Astrocyte of the spinal cord (primary cell): ENCODE data around the gene INPP5A.

Experiments
- DNase-seq: peaks from one replicate; pipeline ENCODE4 v3.0.0; 2011; ENCODE audit warnings: low read depth, low spot score
- H3K4me3 ChIP-seq: 2 replicates; pipeline ENCODE4 v1.5.1; 2011; ENCODE audit warnings: low read depth, mild to moderate bottlenecking, low read length, moderate library complexity
- CTCF ChIP-seq: IDR thresholded peaks from 2 replicates; pipeline ENCODE4 v1.5.1; 2012; ENCODE audit warnings: low read depth, mild to moderate bottlenecking, low read length, inconsistent platforms
- in situ Hi-C: cut with HindIII; loops from 2 replicates; pipeline ENCODE4 v1.10.0; 2017; ENCODE audit warnings: low sequenced_read_pairs

INPP5A gene

GRCh38 chr10:132681858-132682755 is 144.5 kb downstream of the INPP5A start:
- no peak for DNase-seq
- no peak overlapping the region for H3K4me3 ChIP-seq
- in situ Hi-C loops: no loop called here
- TF ChIP-seq CTCF: no peak

GRCh38 chr10:132684164-132684891 is 146.7 kb downstream of the INPP5A start:
- in situ Hi-C loops: no loop called here
- no peak for TF ChIP-seq CTCF
- peak; percentile 20 for DNase-seq
- H3K4me3 ChIP-seq: no peak overlapping the region

- in situ Hi-C loops: no loop called here
- no peak overlapping the region for H3K4me3 ChIP-seq
- no peak for TF ChIP-seq CTCF
- DNase-seq: peak; percentile 65
These were observed 147.7 kb downstream of the INPP5A start for GRCh38 chr10:132685101-132685891.

GRCh38 chr10:132685921-132686680 is 148.5 kb downstream of the INPP5A start:
- no peak for DNase-seq
- in situ Hi-C loops: no loop called here
- no peak overlapping the region for H3K4me3 ChIP-seq
- TF ChIP-seq CTCF: no peak

GRCh38 chr10:132687181-132687892 is 149.8 kb downstream of the INPP5A start:
- in situ Hi-C loops: no loop called here
- no peak overlapping the region for H3K4me3 ChIP-seq
- no peak for TF ChIP-seq CTCF
- DNase-seq: no peak
